ENCODE data around the gene CTLA4.
"Not testable (repeated sequence)": the region's sequence is repeated elsewhere in the genome, so short reads cannot be mapped to it uniquely, and the experiment has no call there.

The CTLA4 gene

GRCh38 chr2:203876328-203876727 is 8.8 kb downstream of the CTLA4 start:
- Mint-ChIP-seq H3K27me3 (ENCODE audit: low read depth, poor library complexity) (peaks cover 6% of the 10 kb centered on the region), H3K27ac (no peak overlapping the region), H3K9me3 (no peaks in the 10 kb centered on the region), H3K4me3 (no peak overlapping the region), H3K36me3 (ENCODE audit: low read depth) (no peaks in the 10 kb centered on the region), H3K4me1 (no peaks in the 10 kb centered on the region)
- DNase-seq: no peak
- TF ChIP-seq, protein P1, sequence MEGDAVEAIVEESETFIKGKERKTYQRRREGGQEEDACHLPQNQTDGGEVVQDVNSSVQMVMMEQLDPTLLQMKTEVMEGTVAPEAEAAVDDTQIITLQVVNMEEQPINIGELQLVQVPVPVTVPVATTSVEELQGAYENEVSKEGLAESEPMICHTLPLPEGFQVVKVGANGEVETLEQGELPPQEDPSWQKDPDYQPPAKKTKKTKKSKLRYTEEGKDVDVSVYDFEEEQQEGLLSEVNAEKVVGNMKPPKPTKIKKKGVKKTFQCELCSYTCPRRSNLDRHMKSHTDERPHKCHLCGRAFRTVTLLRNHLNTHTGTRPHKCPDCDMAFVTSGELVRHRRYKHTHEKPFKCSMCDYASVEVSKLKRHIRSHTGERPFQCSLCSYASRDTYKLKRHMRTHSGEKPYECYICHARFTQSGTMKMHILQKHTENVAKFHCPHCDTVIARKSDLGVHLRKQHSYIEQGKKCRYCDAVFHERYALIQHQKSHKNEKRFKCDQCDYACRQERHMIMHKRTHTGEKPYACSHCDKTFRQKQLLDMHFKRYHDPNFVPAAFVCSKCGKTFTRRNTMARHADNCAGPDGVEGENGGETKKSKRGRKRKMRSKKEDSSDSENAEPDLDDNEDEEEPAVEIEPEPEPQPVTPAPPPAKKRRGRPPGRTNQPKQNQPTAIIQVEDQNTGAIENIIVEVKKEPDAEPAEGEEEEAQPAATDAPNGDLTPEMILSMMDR (IDR thresholded peaks at IDR 0.05): no peak

GRCh38 chr2:203878063-203878462 is 10.5 kb downstream of the CTLA4 start:
- Mint-ChIP-seq H3K36me3 (ENCODE audit: low read depth) (no peaks in the 10 kb centered on the region), H3K27me3 (ENCODE audit: low read depth, poor library complexity) (peaks cover 6% of the 10 kb centered on the region), H3K4me3 (no peak overlapping the region)

GRCh38 chr2:203880557-203881125 is 13.1 kb downstream of the CTLA4 start:
- TF ChIP-seq, protein P1 (IDR thresholded peaks at IDR 0.05): no peak
- no peaks in the 10 kb centered on the region for H3K4me1 Mint-ChIP-seq
- no peaks in the 10 kb centered on the region for H3K27me3 Mint-ChIP-seq (ENCODE audit: low read depth, poor library complexity)
- no peaks in the 10 kb centered on the region for H3K9me3 Mint-ChIP-seq
- no peak overlapping the region for H3K27ac Mint-ChIP-seq
- H3K4me3 Mint-ChIP-seq: no peak overlapping the region
- no peak for DNase-seq
- H3K36me3 Mint-ChIP-seq (ENCODE audit: low read depth): no peaks in the 10 kb centered on the region

More at GRCh38 chr2:203878063-203878462, 10.5 kb downstream of the CTLA4 start:
- no peak for DNase-seq
- TF ChIP-seq, protein P1 (IDR thresholded peaks at IDR 0.05): no peak
- Mint-ChIP-seq H3K4me1 (no peaks in the 10 kb centered on the region), H3K27ac (no peak overlapping the region), H3K9me3 (no peaks in the 10 kb centered on the region)

- DNase-seq; H3K9me3 Mint-ChIP-seq; H3K4me3 Mint-ChIP-seq; H3K27ac Mint-ChIP-seq; H3K4me1 Mint-ChIP-seq; H3K27me3 Mint-ChIP-seq (ENCODE audit: low read depth, poor library complexity); H3K36me3 Mint-ChIP-seq (ENCODE audit: low read depth): not testable (repeated sequence)
Measured at GRCh38 chr2:203881185-203881584, 13.6 kb downstream of the CTLA4 start.

- TF ChIP-seq, protein P1 (IDR thresholded peaks at IDR 0.05): no peak
- no peak overlapping the region for H3K4me3 Mint-ChIP-seq
- H3K27ac Mint-ChIP-seq: no peak overlapping the region
- H3K36me3 Mint-ChIP-seq (ENCODE audit: low read depth): no peaks in the 10 kb centered on the region
- H3K27me3 Mint-ChIP-seq (ENCODE audit: low read depth, poor library complexity): no peaks in the 10 kb centered on the region
- H3K9me3 Mint-ChIP-seq: no peaks in the 10 kb centered on the region
- H3K4me1 Mint-ChIP-seq: no peaks in the 10 kb centered on the region
- DNase-seq: no peak
Measured at GRCh38 chr2:203882551-203882950, 15.0 kb downstream of the CTLA4 start.

- Mint-ChIP-seq H3K4me1 (no peaks in the 10 kb centered on the region), H3K27me3 (ENCODE audit: low read depth, poor library complexity) (peaks cover 2% of the 10 kb centered on the region), H3K27ac (no peak overlapping the region), H3K4me3 (no peak overlapping the region), H3K36me3 (ENCODE audit: low read depth) (no peaks in the 10 kb centered on the region), H3K9me3 (no peaks in the 10 kb centered on the region)
- DNase-seq: no peak
- TF ChIP-seq, protein P1 (IDR thresholded peaks at IDR 0.05): no peak
Measured at GRCh38 chr2:203886661-203887151, 19.1 kb downstream of the CTLA4 start.
